Measurements from ENCODE around the gene LAMB4.

- TF ChIP-seq GATA2 (IDR thresholded peaks at IDR 0.05; ENCODE audit: low read depth, low read length) (no peak), GATA3 (IDR thresholded peaks at IDR 0.05; ENCODE audit: low read depth, low read length) (no peak)
These were observed 99.6 kb downstream of the LAMB4 start for GRCh38 chr7:108030516-108030915.

All from SH-SY5Y (cell line).